Measurements from ENCODE around the gene FOXK1.

Gene FOXK1

GRCh38 chr7:4713183-4713784, 31.2 kb downstream of the FOXK1 start:
- TF ChIP-seq, protein P1, sequence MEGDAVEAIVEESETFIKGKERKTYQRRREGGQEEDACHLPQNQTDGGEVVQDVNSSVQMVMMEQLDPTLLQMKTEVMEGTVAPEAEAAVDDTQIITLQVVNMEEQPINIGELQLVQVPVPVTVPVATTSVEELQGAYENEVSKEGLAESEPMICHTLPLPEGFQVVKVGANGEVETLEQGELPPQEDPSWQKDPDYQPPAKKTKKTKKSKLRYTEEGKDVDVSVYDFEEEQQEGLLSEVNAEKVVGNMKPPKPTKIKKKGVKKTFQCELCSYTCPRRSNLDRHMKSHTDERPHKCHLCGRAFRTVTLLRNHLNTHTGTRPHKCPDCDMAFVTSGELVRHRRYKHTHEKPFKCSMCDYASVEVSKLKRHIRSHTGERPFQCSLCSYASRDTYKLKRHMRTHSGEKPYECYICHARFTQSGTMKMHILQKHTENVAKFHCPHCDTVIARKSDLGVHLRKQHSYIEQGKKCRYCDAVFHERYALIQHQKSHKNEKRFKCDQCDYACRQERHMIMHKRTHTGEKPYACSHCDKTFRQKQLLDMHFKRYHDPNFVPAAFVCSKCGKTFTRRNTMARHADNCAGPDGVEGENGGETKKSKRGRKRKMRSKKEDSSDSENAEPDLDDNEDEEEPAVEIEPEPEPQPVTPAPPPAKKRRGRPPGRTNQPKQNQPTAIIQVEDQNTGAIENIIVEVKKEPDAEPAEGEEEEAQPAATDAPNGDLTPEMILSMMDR (IDR thresholded peaks at IDR 0.05; ENCODE audit: low read depth, low read length, missing control alignments), result no peak
- H3K4me3 ChIP-seq (ENCODE audit: low read depth, low read length), result no peak overlapping the region
- in situ Hi-C loops (cut with HindIII; ENCODE audit: low sequenced_read_pairs), result no loop called here

DNA sequence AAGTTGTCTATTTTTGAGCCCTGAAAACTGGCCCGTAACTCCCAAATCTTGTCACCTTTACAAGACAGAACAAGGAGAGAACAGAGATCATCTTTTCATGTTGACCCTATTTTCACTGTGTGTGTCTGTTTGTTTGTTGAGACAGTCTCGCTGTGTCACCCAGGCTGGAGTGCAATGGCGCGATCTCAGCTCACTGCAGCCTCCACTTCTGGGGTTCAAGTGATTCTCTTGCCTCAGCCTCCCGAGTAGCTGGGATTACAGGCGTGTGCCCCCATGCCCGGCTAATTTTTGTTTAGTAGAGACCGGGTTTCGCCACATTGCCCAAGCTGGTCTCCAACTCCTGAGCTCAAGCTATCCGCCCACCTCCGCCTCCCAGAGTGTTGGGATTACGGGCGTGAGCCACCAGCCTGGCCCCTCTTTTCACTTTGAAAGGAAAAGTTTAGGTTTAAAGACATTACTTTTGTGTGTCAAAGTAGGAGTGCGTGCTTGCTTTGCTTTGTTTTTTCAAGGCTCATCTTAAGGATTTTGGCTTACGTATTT, 32.1 kb downstream of the FOXK1 start:
- no peak overlapping the region for H3K4me3 ChIP-seq (ENCODE audit: low read depth, low read length)
- DNase-seq (ENCODE audit: low read depth), result no peak
- TF ChIP-seq, protein P1 (IDR thresholded peaks at IDR 0.05; ENCODE audit: low read depth, low read length, missing control alignments), result no peak
- in situ Hi-C loops (cut with HindIII; ENCODE audit: low sequenced_read_pairs), result no loop called here

More at GRCh38 chr7:4713183-4713784, 31.2 kb downstream of the FOXK1 start:
- DNase-seq (ENCODE audit: low read depth), result peak; percentile 57

DNA sequence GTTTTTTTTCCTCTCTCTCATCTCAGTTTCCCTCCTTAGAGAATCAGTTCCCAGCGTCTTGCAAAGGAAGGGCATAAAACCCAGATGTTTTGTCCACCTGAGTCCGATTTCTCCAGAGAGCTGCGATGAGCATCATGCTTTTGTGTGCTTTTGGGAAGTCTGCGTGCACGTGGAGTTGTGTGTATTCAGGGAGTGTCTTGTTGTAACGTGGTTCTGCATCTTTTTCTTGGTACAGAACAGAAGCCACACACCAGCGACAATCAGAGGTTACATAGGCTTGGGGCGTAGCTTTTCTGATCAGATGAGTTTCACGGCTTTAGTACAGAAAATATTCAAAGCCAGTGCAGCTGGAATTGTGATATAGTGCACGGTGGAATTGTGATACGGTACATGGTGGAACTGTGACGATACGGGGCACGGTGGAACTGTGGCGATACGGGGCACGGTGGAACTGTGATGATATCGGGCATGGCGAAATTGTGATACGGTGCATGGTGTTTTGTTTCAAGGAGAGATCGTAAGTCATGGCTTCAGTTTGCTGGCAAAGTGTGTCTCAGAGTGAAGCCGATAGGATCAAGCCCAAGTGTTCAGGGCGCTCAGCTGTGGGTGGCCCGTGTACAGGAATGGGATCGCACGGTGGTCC, 32.8 kb downstream of the FOXK1 start:
- TF ChIP-seq, protein P1 (IDR thresholded peaks at IDR 0.05; ENCODE audit: low read depth, low read length, missing control alignments), result no peak
- no peak for DNase-seq (ENCODE audit: low read depth)
- in situ Hi-C loops (cut with HindIII; ENCODE audit: low sequenced_read_pairs), result no loop called here
- H3K4me3 ChIP-seq (ENCODE audit: low read depth, low read length), result peak overlapping the region; percentile 16

DNA sequence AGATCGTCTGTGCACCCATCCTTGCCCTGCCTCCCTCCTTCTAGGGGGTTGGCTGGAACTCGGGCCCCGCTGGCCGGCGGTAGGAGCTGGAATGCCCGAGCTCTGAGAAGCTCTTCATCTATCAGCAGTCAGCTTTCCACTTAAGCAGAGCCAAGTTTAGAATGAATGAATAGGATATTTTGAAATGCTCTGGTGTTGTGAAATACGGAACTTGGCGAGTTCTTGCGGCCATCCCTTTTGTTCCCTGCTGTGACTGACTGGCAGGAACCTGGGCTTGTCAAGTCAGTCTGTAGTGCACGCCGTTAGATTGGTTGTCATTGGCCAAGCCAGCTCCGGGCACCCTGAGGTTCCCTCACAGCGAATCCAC, 33.3 kb downstream of the FOXK1 start:
- TF ChIP-seq, protein P1 (IDR thresholded peaks at IDR 0.05; ENCODE audit: low read depth, low read length, missing control alignments), result no peak
- DNase-seq (ENCODE audit: low read depth), result peak; percentile 90
- in situ Hi-C loops (cut with HindIII; ENCODE audit: low sequenced_read_pairs), result no loop called here
- H3K4me3 ChIP-seq (ENCODE audit: low read depth, low read length), result peak overlapping the region; percentile 16

DNA sequence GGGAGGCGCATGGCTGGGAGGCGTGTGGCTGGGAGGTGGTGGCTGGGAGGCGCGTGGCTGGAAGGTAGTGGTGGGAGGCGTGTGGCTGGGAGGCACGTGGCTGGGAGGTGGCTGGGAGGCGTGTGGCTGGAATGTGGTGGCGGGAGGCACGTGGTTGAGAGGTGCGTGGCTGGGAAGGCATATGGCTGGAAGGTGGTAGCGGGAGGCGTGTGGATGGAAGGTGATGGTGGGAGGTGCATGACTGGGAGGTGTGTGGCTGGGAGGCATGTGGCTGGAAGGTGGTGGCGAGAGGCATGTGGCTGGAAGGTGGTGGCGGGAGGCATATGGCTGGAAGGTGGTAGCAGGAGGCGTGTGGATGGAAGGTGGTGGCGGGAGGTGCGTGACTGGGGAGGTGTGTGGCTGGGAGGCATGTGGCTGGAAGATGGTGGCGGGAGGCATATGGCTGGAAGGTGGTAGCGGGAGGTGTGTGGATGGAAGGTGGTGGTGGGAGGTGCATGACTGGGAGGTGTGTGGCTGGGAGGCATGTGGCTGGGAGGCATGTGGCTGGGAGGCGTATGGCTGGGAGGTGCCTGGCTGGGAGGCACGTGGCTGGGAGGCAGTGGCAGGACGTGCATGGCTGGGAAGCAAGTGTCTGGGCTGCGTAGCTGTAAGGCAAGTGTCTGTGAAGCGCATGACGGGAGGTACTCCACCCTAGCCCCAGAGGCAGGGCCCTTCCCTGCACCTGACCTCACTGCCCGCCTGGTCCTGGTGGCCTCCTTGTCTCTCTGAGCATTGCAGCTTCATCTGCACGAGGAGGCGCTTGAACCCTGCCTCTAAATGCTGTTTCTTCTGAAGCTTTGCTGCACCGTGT, 35.1 kb downstream of the FOXK1 start:
- TF ChIP-seq, protein P1 (IDR thresholded peaks at IDR 0.05; ENCODE audit: low read depth, low read length, missing control alignments), result no peak
- no peak overlapping the region for H3K4me3 ChIP-seq (ENCODE audit: low read depth, low read length)
- in situ Hi-C loops (cut with HindIII; ENCODE audit: low sequenced_read_pairs), result no loop called here
- DNase-seq (ENCODE audit: low read depth), result no peak

- in situ Hi-C loops (cut with HindIII; ENCODE audit: low sequenced_read_pairs), result no loop called here
- H3K4me3 ChIP-seq (ENCODE audit: low read depth, low read length), result no peak overlapping the region
- DNase-seq (ENCODE audit: low read depth), result no peak
- TF ChIP-seq, protein P1 (IDR thresholded peaks at IDR 0.05; ENCODE audit: low read depth, low read length, missing control alignments), result no peak
Measured at GRCh38 chr7:4718075-4718474, 36.0 kb downstream of the FOXK1 start.

Measured in astrocyte of the cerebellum (primary cell).